Stimulated activated CD4-positive, alpha-beta T cell treated with anti-CD3 and anti-CD28 coated beads, Interleukin-12 subunit alpha, Interleukin-12 subunit beta, amount 100 ng/mL, for 4 hours (primary cell): Measurements from ENCODE around the gene UNCX.

ENCODE experiments used
- DNase-seq: peaks from one replicate; pipeline ENCODE4 v3.0.0-alpha.2; 2020

Gene UNCX

DNA sequence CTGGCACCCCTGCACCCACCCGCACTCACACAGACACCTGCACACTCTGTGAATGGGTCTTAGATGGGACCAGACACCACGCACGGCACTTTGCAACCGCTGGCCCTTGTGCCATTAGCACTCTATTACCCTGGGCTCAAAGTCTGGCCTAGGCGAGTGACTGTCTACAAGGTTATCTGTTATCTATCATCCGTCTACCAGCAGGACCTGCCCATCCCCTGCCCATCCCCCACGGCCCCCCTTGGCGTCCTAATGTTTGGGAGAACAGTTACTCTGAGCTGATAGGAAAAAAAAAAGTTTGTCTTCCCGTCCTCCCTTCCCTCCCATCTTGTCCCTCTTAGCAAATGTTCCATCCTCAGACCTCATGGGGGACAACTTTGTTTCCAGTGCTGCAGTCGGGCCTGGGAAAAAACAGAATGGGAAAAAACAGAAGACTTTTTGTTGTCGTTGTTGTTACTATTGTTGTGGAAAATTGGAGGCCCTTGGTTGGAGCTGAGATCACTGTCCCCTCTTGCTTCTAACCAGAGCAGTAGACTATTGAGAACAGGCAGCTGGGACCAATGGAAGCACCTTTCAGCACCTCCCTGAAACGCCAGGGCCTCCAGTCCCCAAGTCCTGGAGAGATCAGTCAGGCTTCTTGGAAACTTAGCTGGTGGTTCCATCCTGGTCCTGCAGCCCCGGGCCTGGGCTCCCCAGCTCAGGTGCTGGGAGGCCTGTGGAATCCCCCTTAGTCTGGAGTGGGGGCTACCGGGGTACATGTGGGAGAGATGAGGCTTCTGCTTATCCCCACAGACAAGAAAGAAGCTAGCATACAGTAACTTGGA, 12.2 kb downstream of the UNCX start:
- DNase-seq = no peak

DNA sequence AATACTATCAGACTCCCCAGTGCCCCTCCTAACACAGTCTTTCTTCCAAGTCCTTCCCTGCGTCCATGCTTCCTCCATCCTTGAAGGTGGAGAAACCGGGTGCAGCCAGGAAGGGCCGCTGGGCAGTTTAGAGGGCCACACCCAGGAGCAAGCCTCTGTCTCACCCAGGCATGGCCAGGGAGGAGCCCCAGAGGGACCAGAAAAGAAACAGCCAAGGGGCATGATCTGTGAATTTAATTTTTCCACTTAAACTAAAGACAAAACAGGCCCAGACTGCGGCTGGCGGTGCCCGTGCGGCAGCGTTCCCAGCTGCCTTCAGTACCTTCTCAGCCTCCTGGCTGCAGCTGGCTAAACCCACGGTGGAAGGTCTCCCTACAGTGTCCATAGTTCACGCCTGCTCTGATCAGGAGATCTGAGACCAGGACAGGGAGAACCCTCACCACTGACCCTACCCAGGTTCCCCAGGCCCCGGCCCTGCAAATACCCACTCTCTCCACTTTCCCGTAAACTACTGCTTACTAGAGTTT, 12.9 kb downstream of the UNCX start:
- no peak for DNase-seq

DNA sequence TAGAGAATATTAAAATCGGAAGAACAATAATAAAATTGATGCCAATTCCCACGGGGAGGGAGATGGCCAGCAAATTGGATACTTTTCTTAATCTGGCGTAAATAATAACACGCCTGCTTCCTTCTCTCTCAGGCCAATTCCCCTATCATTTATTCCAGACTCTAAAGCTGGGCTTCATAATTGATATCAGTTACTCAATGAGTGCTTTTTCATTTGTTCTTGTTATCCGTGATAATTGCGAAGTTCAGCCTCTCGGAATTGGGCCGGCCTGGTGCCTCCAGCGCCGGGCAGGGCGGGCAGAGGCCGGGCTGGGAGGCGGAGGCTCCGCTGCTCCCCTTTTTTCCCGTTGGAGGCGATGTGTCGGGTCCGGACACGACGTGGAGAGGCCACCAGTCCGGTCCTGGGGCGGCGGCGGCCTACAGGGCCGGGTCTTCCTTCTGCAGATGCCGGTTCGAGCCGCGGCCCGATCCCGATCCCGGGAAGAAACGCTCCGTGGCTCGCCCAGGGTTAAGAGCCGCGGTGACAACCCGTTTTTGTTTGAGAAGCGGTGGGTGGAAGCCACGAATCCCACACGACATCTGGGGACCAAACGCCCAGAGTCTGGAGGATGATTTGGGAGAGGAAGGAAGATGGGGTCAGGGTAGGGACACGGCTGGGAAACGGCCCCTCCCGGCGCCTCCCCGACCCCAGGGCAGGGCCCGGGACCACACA, 13.6 kb downstream of the UNCX start:
- DNase-seq = no peak

DNA sequence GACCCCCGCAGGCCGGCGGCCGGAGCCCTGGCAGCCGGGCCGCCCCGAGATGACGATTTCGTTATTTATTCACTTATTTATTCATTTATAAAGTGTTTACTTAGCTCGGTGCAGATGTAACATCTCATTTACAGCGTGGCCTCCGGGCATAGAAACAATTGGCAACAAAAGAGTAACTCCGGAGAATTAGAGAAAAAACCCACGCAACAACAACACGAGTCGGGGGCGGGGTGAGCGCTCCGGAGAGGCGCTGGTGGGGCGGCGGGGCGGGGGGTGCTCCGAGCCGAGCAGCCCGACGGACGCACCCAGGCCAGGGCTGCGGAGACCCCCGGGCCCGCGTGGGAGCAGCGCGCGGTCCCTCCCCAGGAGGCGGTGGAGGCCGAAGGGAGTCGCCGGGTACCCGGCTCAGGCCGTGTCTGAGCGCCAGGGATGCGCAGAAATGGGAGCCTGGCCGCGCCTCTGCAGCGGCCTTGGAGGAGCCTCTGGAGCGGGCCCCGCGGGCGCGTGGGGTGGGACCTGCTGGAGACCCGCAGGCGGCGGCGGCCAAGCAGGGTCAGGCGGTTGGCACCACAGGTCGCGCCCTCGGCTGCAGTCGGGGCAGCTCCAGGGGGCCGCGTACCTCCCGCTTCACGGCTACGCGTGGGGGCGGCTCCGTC, 14.3 kb downstream of the UNCX start:
- no peak for DNase-seq

DNA sequence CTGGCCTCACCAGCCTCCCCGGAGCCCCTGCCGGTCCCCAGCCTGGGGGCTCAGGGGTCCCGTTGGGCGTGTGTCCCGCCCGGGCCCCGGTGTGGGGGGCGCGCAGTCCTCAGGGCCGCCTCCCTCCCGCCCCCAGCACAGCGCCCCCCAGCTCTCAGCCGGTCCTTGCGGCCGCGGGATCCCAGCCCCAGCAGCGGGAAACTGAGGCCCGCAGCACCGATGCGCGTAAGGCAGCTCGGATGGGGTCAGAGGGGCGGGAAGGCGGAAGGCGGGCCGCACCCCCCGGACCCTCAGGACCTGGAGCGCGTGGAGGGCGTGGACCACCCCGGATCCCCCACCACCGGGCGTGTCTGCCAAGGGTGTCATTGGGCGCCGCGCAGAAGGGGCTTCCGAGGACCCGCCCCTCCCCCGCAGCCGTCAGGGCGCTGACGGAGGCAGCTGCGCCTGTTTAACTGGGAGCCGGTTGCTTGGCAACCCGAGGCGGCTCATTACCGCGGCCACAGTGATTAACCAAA, 14.9 kb downstream of the UNCX start:
- DNase-seq = no peak

DNA sequence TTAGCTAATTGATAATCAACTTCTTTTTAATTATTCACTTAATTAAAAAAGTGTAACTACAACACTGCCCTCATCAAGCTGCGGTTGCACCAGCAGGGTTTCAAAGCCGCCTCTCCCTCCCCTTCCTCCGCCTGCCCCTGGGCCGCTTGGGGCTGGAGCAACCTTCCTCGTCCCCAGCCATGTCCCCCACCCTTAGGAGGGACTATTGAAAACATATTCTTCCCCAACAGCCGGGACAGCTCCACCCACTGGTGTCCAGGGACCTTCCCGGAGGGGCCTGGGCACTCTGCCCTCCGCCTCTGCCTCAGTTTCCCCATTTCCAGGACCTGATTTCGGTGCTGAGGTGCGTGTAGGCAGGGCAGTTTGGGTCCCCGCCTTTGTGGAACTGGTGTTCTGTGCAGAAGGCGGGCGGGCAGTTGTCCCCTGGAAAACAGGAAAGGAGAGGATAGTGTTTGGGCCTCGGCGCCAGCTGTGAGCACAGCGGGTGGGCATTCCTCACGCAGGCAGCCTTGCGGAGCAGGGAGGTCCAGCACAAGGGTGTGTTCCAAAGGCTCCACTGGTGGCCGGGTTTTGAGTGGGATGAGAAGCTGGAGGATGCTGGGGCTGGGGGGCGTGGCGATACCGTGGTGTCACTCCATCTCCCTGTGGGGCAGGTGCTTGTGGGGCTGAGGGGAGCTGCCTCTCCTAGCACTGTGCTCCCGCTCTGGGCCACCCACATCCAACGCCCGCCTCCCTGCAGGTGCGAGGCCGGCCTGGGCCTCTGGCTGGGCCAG, 15.7 kb downstream of the UNCX start:
- no peak for DNase-seq

DNA sequence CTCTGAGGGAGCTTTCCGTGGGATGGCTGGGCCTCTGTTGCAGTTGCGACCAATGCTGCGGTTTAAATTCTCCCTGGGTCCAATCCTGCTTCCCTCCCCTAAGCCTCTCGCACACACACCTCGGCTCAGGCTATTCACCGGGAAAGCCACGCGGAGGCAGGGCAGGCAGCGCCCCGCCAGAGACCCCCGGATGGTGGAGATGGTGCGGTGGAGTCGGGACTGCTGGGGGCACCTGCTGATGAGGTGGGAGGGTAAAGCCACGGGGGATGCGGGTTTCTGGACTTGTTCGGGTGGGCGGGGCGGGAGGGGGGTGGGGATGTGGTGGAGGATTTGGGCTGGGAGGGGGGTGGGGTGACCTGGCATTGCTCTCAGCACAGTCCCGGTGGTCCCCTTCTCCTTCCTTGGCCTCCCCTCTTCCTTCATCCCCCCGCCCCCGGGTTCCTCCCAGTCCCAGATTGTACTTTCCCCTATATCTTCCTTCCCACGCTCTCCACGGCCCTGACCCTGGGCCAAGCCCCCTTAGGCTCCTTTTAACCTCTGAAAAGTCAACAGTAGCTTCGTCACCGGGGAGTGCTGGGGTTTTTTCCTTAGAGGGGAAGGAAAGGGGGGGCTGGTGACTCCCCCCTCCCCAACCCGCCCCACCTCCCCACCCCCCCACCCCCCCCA, 16.4 kb downstream of the UNCX start:
- DNase-seq = no peak

DNA sequence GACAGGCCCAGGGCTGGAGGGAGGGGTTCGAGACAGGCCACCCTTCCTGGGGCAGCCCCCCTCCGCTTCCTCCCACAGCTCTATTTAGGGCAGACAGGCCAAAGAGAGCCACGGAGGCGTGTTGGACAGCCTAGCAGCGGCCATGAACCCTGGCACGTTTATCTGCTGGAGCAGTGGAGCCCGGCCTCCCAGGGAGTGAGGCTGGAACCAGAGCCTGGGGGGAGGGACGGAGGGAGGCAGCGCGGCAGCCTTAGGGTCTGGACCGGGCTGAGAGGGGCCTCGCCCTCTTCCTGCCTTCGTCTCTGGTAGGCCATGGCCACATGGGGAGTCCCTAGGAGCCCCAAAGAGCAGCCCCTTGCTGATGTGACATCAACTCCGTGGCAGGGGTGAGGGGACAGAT, 17.1 kb downstream of the UNCX start:
- no peak for DNase-seq

DNA sequence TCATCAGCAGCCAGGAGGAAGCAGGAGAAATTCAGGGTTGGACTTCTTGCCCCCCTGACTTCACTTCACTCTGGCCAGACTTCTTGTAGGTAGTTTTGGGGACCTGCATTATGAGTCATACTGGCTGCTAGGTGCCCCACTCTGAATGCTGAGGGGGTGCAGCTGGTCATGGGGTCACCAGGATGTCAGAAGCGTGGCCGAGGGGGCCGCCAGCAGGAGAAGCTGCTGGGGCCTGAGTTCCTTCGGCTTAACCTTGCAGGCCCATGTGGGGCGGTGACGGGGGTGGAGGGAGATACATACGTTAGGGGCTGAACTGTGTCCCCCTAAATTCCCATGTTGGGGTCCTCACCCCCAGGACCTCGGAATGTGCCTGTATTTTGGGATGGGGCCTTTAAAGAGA, 18.2 kb downstream of the UNCX start:
- no peak for DNase-seq

DNA sequence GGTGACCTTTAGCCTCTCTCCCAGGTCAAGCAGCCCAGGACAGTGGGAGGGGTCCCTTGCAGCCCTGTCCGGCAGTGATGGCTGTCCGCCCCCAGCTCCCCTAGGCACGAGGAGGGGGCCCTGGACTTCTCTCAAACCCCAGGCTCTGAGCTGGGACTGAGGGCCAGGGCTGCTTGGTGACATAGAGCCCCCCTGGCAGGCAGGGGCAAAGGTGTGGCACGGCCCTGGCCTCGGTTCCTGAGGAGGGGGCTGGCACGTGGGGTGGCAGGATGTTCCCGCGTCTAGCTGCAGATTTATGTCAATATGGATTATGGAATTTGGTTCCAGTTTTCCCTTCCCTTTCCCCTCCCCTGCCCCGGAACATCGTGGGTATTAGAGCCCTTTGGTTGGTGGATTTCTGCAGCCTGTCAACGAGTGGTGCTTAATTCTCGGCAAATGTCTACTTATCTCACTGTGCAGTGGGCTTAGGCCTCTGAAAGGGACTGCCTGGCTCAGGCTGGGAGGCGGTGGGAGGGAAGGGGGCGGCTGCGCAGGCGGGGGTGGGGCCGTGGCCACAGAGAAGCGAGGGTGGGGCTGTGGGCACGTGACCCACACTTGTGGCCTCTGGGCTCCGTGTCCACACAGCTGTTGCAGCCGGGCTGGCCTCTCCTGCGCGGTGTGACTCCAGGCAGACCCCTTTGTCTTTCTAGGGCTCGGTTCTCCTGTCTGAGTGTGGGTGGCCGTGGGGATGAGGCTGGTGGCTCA, 19.3 kb downstream of the UNCX start:
- DNase-seq = no peak

DNA sequence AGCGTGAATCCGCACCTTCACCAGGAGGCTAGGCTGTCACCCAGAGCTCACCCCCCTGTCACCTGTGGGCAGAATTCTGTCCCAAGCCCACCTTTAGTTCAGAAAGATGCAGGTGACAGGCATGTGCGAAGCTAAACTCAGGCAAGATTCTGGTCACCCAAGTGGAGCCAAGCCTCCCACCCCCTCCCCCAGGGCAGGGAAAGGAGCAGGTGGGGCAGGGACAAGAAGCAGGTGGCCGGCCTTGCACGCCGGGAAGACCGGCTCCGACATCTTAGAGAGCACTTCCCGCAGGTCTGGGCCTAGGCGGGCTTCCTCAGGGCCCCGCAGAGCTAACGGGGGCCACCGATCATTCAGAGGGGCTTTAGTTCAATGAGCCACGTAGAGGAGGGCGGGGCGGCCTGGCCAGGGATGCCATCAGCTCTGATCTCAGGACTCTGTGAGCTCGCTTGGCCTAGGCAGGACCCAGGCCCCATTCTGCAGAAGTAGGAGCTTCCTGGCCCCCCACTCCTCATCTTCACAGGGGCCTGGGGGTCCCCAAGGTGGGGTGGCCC, 19.9 kb downstream of the UNCX start:
- no peak for DNase-seq

DNA sequence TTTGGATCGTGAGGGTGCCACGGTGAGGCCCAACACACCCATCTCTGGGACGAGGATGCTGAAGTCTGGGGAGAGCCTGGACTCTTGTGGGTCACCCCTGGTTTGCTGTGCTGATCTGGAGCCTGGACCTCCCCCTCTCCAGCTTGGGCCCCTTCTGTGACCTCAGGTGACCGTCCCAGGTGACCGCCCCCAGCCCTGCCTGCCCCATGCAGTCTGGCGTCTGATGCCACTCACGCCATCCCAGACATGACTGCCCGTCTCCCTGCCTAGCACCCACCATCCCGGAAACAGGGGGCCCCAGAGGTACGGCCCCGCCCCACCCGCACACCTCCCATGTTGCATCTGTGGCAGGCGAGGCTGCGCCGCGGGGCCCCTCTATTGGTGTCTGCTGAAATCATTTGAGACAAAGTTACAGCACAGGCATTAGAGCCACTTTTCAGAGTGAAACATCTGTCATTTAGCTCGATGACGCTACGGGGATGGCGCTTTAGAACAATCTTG, 21.1 kb downstream of the UNCX start:
- no peak for DNase-seq

DNA sequence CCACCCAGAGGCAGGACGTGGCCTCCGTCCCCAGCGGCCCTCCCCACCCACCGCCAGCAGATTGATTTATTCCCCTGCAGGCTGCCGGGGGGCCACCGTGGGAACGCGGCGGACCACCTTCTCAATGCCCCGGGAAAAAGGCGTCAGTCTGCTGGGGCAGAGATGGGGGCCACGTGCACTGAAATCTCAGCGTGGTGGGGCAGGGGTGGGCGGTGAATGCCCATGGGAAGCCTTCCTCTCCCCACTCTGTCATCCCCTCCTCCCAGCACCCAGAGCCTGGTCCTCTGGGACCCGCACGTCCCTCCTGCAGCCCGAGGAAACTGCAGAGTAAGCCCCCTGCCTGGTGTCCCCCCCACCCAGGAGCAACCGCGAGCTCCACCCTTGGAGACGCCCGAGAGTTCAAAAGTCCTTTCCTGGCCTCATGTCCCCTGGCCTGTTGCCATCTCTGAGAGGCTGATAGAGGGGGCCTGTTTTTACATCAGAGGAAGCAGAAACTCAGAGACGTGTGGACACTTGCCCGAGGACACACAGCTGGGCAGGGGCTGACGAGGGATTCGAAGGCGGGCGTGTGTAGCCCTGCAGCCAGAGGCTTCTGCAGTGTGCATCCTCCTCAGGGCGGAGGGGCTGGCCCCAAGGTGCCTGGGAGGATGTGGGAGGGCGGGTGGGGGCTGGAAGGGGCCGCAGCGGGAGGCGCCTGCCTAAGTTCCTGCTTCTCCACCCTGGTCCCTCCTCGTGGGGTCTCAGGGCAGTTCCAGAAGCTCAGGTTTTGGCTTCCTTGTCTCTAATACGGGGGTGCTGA, 21.8 kb downstream of the UNCX start:
- no peak for DNase-seq

DNA sequence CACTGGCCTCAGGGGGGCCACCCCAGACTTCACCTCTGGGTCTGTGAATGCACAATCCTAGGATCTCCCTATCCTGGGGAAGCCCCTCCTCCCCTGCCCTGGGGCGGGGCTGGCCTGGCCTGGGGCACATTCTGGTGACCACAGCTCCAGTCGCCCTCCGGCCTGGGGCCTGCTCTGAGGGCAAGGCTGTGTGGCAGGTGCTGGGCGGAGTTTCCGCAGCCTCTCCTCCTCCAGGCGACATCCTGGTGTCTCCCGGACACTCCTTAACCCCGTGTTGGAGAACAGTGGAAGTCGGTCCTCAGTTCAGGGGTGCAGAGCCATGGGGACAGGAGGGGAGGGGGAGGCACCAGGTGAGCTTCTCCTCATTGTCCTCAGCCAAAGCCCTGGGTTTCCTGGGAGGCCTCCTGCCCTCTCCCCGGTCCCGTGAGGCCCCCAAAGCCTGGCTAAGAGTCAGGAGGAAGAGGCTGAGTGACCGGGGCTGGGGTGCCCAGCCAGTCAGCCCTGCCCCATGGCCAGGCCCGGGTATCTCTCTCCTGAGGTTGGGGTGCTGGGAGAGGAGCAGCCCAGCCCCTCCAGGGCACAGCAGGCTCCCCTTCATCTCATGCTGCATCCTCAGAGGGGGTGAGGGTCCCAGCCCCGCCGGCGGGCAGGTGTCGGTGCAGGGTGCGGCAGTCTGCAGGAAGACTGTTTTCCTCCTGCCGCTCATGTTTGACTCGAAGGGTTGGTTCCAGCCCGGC, 22.6 kb downstream of the UNCX start:
- DNase-seq = no peak

DNA sequence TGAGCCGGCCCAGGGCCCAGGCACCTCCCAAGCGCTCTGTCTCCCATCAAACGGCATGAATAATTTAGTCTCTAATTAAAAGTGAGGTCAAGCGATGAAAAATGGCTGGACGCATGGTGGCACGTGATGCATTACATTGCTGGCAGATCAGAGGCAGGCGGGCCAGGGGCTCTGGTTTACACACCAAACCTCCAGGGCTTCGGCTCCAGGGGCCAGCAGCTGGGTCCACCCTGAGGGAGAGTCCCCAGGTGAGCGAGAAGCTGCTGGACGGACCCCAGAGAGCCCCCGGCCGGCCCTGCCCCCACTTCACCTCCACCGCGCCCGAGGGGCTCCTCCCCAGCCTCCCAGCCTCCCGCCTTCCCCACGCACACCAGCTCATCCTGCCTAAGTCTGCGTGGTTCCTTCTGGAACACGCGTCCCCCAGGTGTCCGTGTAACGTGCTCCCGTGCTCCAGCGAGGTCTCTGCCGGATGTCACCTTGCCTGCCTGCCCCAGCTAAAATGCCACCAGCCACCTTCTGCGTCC, 23.2 kb downstream of the UNCX start:
- no peak for DNase-seq

DNA sequence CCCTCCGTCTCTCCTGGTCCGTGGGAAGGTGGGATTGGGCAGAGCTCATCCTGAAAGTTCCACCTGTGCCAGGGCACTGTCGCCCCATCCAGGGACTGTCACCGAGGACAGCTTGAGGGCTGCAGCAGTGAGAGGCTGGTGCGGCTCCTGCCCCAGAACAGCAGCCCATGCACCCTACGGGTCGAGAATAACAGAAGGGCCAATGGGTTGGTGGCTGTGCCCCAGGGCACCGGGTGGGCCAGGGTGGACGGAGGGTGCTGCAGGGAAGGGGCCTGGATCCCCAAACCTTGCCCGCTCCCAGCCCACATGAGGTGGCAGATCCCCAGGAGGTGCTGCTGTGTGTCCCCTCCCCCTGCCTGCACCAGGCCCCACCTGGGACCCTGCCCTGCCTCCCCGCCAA, 23.9 kb downstream of the UNCX start:
- no peak for DNase-seq

DNA sequence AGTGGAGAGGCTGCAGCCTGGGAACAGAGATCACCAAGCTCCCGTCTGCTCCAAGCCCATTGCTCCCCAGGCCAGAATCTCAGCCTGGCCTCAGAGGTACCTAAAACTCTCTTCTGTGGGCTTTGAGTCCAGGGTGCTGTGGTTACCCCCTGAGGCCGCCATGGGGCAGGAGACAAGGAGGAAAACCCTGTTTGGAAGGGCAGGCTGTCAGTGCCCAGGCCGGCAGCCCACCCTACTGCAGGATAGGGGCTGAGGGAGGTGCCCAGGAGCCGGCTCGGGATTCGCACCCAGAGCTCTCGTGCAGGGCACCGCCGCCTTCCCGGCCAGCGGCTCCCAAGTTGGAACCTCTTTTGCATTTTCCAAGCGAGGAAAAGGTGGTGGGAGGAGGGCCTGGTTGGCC, 24.5 kb downstream of the UNCX start:
- DNase-seq = no peak

DNA sequence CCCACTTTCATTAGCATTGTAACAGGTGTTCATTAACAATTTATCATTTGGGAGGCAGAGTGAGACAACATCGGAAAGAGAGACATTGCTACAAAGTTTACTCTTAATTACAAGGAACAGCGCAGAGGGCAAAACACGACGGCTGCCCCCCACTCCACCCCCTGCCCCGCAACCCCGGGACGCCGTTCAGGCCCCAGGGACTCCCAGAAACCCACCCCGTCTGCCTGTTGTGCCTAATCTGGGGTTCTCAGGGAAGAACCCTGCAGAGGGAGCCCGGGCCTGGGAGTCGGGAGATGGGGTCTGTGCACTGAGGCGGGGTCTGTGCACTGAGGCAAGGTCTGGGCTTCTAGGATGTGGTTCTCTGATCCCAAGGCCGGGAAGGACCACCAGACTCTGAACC, 25.2 kb downstream of the UNCX start:
- DNase-seq = no peak

DNA sequence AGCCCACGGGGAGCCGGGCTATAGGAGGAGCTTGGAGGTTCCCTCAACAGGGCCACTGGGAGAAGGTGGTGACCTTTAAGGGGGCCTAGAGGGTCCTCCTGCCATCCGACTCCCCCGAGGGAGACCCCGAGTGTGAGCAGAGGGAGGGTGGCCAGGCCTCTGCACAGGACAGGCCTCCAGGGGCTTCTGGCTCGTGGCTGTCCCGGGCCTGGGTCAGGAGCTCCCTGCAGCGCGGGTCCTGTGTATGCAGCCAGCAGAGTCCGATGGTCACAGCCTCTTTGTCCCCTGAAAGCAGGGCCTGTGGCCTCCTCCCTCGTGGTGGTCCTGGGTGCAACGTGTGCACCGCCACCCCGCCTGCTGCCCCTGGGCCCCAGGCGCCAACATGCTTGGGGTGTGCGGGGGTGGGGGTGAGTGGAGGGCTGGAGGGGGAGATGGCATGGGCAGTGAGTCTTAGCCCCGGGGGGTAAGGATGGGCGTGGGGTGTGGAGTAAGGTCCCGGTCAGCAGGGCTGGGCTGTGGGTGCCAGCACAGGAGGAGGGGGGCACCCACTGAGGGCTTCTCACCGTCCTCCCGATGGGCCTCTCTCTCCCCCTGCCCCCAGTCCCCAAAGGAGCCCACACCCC, 27.1 kb downstream of the UNCX start:
- DNase-seq = no peak
